ENCODE data around the gene ETV7.

Gene ETV7

DNA sequence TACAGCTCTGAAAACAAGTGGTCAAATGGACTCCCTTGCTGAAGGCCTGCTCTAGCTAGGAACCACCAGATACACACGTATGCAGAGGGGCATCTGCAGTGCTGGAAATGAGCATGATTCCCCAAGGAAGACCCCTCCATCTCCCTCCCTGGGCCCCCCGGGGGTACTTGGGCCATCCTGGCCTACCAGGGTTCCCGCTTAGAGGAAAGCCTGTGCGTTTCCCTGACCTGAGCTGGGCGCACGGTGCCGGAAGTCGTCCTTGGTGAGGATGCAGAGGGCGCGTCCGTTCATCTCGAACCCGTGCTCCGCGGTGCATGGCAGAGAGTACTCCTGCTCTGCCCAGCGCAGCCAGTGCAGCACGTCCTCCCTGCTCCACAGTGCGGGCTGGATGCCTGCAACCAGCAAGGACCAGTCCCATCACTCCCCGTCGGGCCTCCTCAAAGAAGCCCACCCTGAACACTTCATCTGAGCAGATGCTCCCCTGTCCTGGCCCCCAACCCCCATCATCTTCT, 11.8 kb downstream of the ETV7 start:
- DNase-seq (ENCODE audit: low spot score) (no peak), ATAC-seq (ENCODE audit: low read depth) (no peak)
- no peaks in the 10 kb centered on the region for H3K27me3 ChIP-seq (ENCODE audit: insufficient read depth, poor library complexity, severe bottlenecking)
- no peaks in the 10 kb centered on the region for H3K9me3 ChIP-seq (ENCODE audit: severe bottlenecking)
- H3K4me3 ChIP-seq (ENCODE audit: severe bottlenecking) = no peak overlapping the region
- H3K4me1 ChIP-seq (ENCODE audit: insufficient read depth, poor library complexity, severe bottlenecking) = no peaks in the 10 kb centered on the region
- TF ChIP-seq, protein P1, sequence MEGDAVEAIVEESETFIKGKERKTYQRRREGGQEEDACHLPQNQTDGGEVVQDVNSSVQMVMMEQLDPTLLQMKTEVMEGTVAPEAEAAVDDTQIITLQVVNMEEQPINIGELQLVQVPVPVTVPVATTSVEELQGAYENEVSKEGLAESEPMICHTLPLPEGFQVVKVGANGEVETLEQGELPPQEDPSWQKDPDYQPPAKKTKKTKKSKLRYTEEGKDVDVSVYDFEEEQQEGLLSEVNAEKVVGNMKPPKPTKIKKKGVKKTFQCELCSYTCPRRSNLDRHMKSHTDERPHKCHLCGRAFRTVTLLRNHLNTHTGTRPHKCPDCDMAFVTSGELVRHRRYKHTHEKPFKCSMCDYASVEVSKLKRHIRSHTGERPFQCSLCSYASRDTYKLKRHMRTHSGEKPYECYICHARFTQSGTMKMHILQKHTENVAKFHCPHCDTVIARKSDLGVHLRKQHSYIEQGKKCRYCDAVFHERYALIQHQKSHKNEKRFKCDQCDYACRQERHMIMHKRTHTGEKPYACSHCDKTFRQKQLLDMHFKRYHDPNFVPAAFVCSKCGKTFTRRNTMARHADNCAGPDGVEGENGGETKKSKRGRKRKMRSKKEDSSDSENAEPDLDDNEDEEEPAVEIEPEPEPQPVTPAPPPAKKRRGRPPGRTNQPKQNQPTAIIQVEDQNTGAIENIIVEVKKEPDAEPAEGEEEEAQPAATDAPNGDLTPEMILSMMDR (IDR thresholded peaks at IDR 0.05; ENCODE audit: poor library complexity, severe bottlenecking) = no peak
- no peaks in the 10 kb centered on the region for H3K36me3 ChIP-seq (ENCODE audit: low read depth)
- no peak overlapping the region for H3K27ac ChIP-seq (ENCODE audit: poor library complexity, severe bottlenecking)

DNA sequence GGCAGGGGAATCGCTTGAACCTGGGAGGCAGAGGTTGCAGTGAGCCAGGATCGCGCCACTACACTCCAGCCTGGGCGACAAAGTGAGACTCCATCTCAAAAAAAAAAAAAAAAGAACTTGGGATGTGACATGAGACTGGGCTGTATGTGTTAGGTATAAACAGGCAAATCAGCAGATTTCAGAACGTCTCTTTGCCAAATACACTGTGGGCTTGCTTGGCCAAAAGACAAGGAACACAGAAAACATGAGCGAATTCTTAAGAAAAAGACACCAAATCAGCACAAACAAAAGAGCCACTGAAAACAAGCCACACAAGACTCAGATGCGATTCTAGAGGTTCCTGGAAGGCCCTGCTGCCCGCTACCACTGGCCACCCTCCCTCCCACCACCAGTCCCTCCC, 12.5 kb downstream of the ETV7 start:
- ATAC-seq (ENCODE audit: low read depth) = no peak
- H3K4me1 ChIP-seq (ENCODE audit: insufficient read depth, poor library complexity, severe bottlenecking) = no peaks in the 10 kb centered on the region
- no peak overlapping the region for H3K27ac ChIP-seq (ENCODE audit: poor library complexity, severe bottlenecking)
- H3K27me3 ChIP-seq (ENCODE audit: insufficient read depth, poor library complexity, severe bottlenecking) = no peaks in the 10 kb centered on the region
- TF ChIP-seq, protein P1 (IDR thresholded peaks at IDR 0.05; ENCODE audit: poor library complexity, severe bottlenecking) = no peak
- no peak for DNase-seq (ENCODE audit: low spot score)
- H3K9me3 ChIP-seq (ENCODE audit: severe bottlenecking) = no peaks in the 10 kb centered on the region
- no peak overlapping the region for H3K4me3 ChIP-seq (ENCODE audit: severe bottlenecking)
- no peaks in the 10 kb centered on the region for H3K36me3 ChIP-seq (ENCODE audit: low read depth)

DNA sequence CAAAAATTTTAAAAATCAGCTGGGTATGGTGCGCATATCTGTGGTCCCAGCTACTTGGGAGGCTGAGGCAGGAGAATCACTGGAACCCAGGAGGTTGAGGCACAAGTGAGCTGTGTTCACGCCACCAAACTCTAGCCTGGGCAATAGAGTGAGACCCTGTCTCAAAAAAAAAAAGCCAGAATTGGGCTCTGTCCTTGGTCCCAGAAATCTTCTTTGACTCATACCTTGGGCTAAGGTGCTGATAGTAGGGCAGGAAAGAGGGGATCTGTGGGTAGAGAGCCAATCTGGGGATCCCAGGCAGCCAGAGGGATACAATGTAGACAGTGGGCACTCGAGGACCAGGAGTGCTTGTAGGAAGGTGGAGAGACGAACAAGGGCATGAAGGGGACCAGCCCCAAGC, 13.3 kb downstream of the ETV7 start:
- TF ChIP-seq, protein P1 (IDR thresholded peaks at IDR 0.05; ENCODE audit: poor library complexity, severe bottlenecking) = no peak
- Histone ChIP-seq H3K27me3 (ENCODE audit: insufficient read depth, poor library complexity, severe bottlenecking) (no peaks in the 10 kb centered on the region), H3K9me3 (ENCODE audit: severe bottlenecking) (no peaks in the 10 kb centered on the region), H3K36me3 (ENCODE audit: low read depth) (no peaks in the 10 kb centered on the region), H3K4me3 (ENCODE audit: severe bottlenecking) (no peak overlapping the region), H3K4me1 (ENCODE audit: insufficient read depth, poor library complexity, severe bottlenecking) (no peaks in the 10 kb centered on the region), H3K27ac (ENCODE audit: poor library complexity, severe bottlenecking) (no peak overlapping the region)
- DNase-seq (ENCODE audit: low spot score) (no peak), ATAC-seq (ENCODE audit: low read depth) (peak; percentile 10; the same call in 1 of the 3 replicates)

DNA sequence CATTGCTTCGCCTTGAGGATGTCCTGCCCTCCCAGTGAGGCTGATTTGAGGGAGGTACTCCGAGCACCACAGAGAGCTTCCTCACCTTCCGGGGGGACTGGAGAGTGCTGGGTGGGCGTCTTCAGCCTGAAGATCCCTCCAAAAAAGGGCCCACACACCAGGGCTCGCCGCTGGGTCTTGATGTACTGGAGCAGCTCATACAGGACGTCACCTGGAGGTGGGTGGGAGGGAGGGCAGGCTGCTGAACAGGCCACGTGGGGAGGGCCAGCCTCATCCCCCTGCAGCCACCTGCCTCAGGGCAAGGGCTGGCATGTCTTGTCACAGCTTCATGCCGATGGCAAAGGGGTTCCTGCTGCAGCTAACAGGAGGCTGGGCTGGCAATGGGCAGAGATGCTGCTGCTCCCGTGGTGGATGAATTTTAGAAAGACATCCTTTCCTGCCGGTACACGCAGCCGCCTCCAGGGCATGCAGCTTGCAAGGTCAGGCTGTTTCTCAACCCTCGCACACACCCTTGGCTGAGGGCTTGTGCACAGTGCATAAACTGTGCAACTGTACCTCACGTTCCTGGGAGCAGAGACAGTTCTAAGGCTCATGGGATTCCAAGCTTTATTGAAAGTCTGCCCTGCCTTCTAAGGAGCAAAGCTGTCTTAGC, 14.0 kb downstream of the ETV7 start:
- TF ChIP-seq, protein P1 (IDR thresholded peaks at IDR 0.05; ENCODE audit: poor library complexity, severe bottlenecking) = no peak

DNA sequence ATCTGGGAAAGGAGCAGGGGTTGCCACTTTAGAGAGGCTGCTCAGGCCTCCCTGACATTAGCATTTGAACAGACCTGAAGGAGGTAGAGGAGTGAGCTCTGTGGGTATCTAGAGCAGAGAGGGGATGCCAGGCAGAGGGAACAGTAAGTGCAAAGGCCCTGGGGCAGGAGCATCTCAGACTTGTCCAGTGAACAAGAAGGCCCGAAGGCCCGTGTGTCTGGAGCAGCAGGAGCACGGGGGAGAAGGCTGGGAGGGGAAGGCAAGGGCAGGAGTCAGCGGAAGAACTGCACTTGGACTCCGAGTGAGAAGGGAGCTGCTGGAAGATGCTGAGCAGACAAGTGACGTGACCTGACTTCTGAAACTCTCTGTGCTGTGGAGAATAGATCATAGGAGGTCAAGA, 15.4 kb downstream of the ETV7 start:
- no peaks in the 10 kb centered on the region for H3K9me3 ChIP-seq (ENCODE audit: severe bottlenecking)
- DNase-seq (ENCODE audit: low spot score) = no peak
- H3K4me1 ChIP-seq (ENCODE audit: insufficient read depth, poor library complexity, severe bottlenecking) = no peaks in the 10 kb centered on the region
- no peak overlapping the region for H3K27ac ChIP-seq (ENCODE audit: poor library complexity, severe bottlenecking)
- no peak overlapping the region for H3K4me3 ChIP-seq (ENCODE audit: severe bottlenecking)
- TF ChIP-seq, protein P1 (IDR thresholded peaks at IDR 0.05; ENCODE audit: poor library complexity, severe bottlenecking) = no peak
- no peaks in the 10 kb centered on the region for H3K36me3 ChIP-seq (ENCODE audit: low read depth)
- no peak for ATAC-seq (ENCODE audit: low read depth)
- H3K27me3 ChIP-seq (ENCODE audit: insufficient read depth, poor library complexity, severe bottlenecking) = no peaks in the 10 kb centered on the region

More for the DNA sequence above, 14.0 kb downstream of the ETV7 start:
- no peak for DNase-seq (ENCODE audit: low spot score)
- H3K27ac ChIP-seq (ENCODE audit: poor library complexity, severe bottlenecking) = no peak overlapping the region
- ATAC-seq (ENCODE audit: low read depth) = no peak
- no peaks in the 10 kb centered on the region for H3K36me3 ChIP-seq (ENCODE audit: low read depth)
- H3K4me1 ChIP-seq (ENCODE audit: insufficient read depth, poor library complexity, severe bottlenecking) = no peaks in the 10 kb centered on the region
- no peaks in the 10 kb centered on the region for H3K9me3 ChIP-seq (ENCODE audit: severe bottlenecking)
- H3K4me3 ChIP-seq (ENCODE audit: severe bottlenecking) = no peak overlapping the region
- H3K27me3 ChIP-seq (ENCODE audit: insufficient read depth, poor library complexity, severe bottlenecking) = no peaks in the 10 kb centered on the region
